ENCODE measurements around the gene MACROD1.

MACROD1 gene

GRCh38 chr11:64060263-64060860, 105.6 kb downstream of the MACROD1 start:
- peaks cover 11% of the 10 kb centered on the region for H3K4me1 ChIP-seq (ENCODE audit: control insufficient read depth, insufficient read depth, low read length)
- H3K27me3 ChIP-seq (ENCODE audit: control insufficient read depth, insufficient read depth, low read length) = peaks cover 4% of the 10 kb centered on the region
- H3K4me2 ChIP-seq (ENCODE audit: low read length) = peak overlapping the region; percentile 86
- H3K9ac ChIP-seq (ENCODE audit: low read depth, low read length) = no peak overlapping the region
- H3K4me3 ChIP-seq (ENCODE audit: low read length) = peak overlapping the region; percentile 63
- no peaks in the 10 kb centered on the region for H3K36me3 ChIP-seq (ENCODE audit: insufficient read depth, low read length)
- H3K9me3 ChIP-seq (replicated peaks; ENCODE audit: low read length) = no peaks in the 10 kb centered on the region

GRCh38 chr11:64059339-64060140, 106.4 kb downstream of the MACROD1 start:
- H3K9me3 ChIP-seq (replicated peaks; ENCODE audit: low read length) = no peaks in the 10 kb centered on the region
- H3K4me3 ChIP-seq (ENCODE audit: low read length) = no peak overlapping the region
- H3K9ac ChIP-seq (ENCODE audit: low read depth, low read length) = no peak overlapping the region
- H3K36me3 ChIP-seq (ENCODE audit: insufficient read depth, low read length) = no peaks in the 10 kb centered on the region
- H3K27me3 ChIP-seq (ENCODE audit: control insufficient read depth, insufficient read depth, low read length) = peaks cover 4% of the 10 kb centered on the region
- no peak overlapping the region for H3K4me2 ChIP-seq (ENCODE audit: low read length)
- peaks cover 11% of the 10 kb centered on the region for H3K4me1 ChIP-seq (ENCODE audit: control insufficient read depth, insufficient read depth, low read length)

GRCh38 chr11:64058494-64058893, 107.4 kb downstream of the MACROD1 start:
- no peak overlapping the region for H3K4me3 ChIP-seq (ENCODE audit: low read length)
- H3K27me3 ChIP-seq (ENCODE audit: control insufficient read depth, insufficient read depth, low read length) = no peaks in the 10 kb centered on the region
- H3K9me3 ChIP-seq (replicated peaks; ENCODE audit: low read length) = no peaks in the 10 kb centered on the region
- peaks cover 11% of the 10 kb centered on the region for H3K4me1 ChIP-seq (ENCODE audit: control insufficient read depth, insufficient read depth, low read length)
- no peak overlapping the region for H3K9ac ChIP-seq (ENCODE audit: low read depth, low read length)
- H3K4me2 ChIP-seq (ENCODE audit: low read length) = no peak overlapping the region
- H3K36me3 ChIP-seq (ENCODE audit: insufficient read depth, low read length) = no peaks in the 10 kb centered on the region

DNA sequence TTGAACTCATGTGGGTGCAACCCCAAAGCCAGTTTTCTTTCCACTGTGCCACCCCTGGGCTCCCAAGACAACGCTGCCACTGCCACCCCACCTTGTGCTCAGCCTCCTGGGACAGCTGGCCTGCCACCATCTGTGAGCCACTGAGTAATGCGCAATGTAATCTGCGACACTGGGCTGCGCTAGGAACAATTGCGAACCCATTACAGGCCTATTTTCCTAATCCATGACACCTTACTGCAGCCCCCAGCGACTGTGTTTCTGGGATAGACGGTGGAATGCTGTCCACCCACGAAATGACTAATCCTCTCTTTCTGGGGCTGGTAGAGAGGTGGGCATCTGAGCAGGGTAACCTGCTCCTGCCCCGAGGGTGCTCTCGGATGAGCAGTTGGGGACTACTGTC, 108.0 kb downstream of the MACROD1 start:
- Histone ChIP-seq H3K4me3 (ENCODE audit: low read length) (no peak overlapping the region), H3K9ac (ENCODE audit: low read depth, low read length) (no peak overlapping the region), H3K36me3 (ENCODE audit: insufficient read depth, low read length) (no peaks in the 10 kb centered on the region), H3K4me1 (ENCODE audit: control insufficient read depth, insufficient read depth, low read length) (peaks cover 11% of the 10 kb centered on the region), H3K27me3 (ENCODE audit: control insufficient read depth, insufficient read depth, low read length) (no peaks in the 10 kb centered on the region), H3K4me2 (ENCODE audit: low read length) (no peak overlapping the region), H3K9me3 (replicated peaks; ENCODE audit: low read length) (no peaks in the 10 kb centered on the region)

GRCh38 chr11:64056861-64057260, 109.1 kb downstream of the MACROD1 start:
- no peaks in the 10 kb centered on the region for H3K9me3 ChIP-seq (replicated peaks; ENCODE audit: low read length)
- H3K36me3 ChIP-seq (ENCODE audit: insufficient read depth, low read length) = no peaks in the 10 kb centered on the region
- H3K4me2 ChIP-seq (ENCODE audit: low read length) = no peak overlapping the region
- no peak overlapping the region for H3K4me3 ChIP-seq (ENCODE audit: low read length)
- peaks cover 11% of the 10 kb centered on the region for H3K4me1 ChIP-seq (ENCODE audit: control insufficient read depth, insufficient read depth, low read length)
- no peaks in the 10 kb centered on the region for H3K27me3 ChIP-seq (ENCODE audit: control insufficient read depth, insufficient read depth, low read length)
- H3K9ac ChIP-seq (ENCODE audit: low read depth, low read length) = no peak overlapping the region

DNA sequence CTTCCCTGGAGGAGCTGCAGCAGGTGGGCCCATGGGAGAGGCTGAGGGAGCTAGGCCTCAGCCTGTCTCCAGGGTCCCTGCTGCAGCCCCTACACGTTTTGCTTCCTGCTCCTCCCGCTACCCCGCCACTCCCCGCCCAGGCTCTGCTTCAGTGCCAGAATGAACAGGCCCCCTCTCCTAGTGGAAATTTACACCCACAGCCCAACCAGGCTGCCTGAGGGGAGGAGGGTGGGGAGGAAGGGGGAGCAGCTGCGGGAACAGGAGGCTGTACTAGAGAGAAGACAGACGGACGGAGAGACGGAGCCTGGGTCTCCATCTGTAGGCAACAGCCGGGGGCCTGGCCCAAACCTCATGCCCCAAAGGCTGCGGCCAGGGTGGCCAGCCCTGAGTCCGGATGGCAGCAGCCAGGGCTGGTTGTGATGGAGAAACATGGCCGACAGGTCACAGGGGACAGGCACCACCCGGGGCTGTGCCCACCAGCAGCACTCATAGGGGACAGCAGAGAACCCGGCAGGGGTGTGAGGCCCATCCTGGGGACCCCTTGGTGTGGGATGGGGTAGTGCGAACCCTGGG, 109.6 kb downstream of the MACROD1 start:
- Histone ChIP-seq H3K36me3 (ENCODE audit: insufficient read depth, low read length) (no peaks in the 10 kb centered on the region), H3K4me3 (ENCODE audit: low read length) (no peak overlapping the region), H3K9ac (ENCODE audit: low read depth, low read length) (no peak overlapping the region), H3K9me3 (replicated peaks; ENCODE audit: low read length) (no peaks in the 10 kb centered on the region), H3K27me3 (ENCODE audit: control insufficient read depth, insufficient read depth, low read length) (no peaks in the 10 kb centered on the region), H3K4me2 (ENCODE audit: low read length) (no peak overlapping the region), H3K4me1 (ENCODE audit: control insufficient read depth, insufficient read depth, low read length) (peaks cover 11% of the 10 kb centered on the region)

GRCh38 chr11:64055077-64055476, 110.8 kb downstream of the MACROD1 start:
- no peaks in the 10 kb centered on the region for H3K27me3 ChIP-seq (ENCODE audit: control insufficient read depth, insufficient read depth, low read length)
- no peaks in the 10 kb centered on the region for H3K9me3 ChIP-seq (replicated peaks; ENCODE audit: low read length)
- peaks cover 7% of the 10 kb centered on the region for H3K4me1 ChIP-seq (ENCODE audit: control insufficient read depth, insufficient read depth, low read length)
- H3K4me2 ChIP-seq (ENCODE audit: low read length) = no peak overlapping the region
- H3K4me3 ChIP-seq (ENCODE audit: low read length) = no peak overlapping the region
- no peak overlapping the region for H3K9ac ChIP-seq (ENCODE audit: low read depth, low read length)
- H3K36me3 ChIP-seq (ENCODE audit: insufficient read depth, low read length) = no peaks in the 10 kb centered on the region

DNA sequence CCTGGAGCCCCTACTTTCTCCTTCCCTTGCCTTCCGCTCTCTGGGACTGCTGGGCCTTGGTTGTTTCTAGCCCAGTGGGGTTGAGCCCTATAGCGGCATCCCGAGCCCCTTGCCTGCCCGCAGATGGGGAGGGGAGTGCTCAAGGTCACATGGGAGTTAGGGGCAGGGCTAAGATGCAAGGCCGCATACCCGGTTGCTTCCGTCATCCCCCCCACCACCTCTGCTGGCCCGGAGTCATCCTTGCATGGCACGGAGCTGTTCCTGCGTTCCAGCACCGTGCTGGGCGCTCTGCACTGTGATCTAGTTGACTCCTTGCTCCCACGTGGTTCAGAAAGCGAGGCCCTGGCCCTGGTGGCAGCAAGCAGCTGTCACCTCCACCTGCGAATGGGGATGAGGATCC, 112.2 kb downstream of the MACROD1 start:
- H3K27me3 ChIP-seq (ENCODE audit: control insufficient read depth, insufficient read depth, low read length) = no peaks in the 10 kb centered on the region
- H3K36me3 ChIP-seq (ENCODE audit: insufficient read depth, low read length) = no peaks in the 10 kb centered on the region
- H3K4me3 ChIP-seq (ENCODE audit: low read length) = no peak overlapping the region
- no peaks in the 10 kb centered on the region for H3K9me3 ChIP-seq (replicated peaks; ENCODE audit: low read length)
- no peak overlapping the region for H3K4me2 ChIP-seq (ENCODE audit: low read length)
- H3K9ac ChIP-seq (ENCODE audit: low read depth, low read length) = no peak overlapping the region
- H3K4me1 ChIP-seq (ENCODE audit: control insufficient read depth, insufficient read depth, low read length) = peaks cover 7% of the 10 kb centered on the region

DNA sequence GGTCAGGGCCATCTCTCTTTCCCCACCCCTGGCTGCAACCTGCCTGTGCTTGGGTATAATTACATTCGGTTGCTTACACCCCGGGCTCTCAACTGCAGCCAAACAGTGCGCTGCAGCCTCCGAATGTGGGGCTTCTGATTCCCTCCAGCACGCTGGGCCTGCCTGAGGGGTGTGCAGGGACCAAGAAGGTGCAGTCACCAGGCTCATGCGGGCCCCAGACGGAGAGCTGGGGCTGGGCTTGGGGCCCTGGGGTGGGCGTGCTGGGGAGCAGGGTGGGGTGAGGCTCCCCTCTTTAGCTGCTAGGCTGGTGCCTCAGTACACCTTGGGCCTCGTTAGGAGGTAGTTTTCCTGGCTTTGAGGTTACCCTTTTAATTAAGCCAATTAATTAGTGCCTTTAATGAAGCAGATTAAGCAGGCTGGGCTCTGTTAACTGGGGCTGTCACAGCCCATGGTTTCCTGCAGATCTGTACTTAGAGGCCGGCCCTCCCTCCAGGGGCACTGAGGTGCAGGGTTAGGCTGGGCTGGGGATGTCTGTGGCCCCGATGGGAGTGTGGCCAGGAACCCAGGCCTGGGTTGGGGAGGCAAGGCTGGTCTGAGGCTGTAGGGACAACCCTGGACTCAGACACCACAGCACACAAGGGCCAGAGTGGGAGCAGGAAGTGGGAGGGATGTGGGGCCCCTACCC, 112.8 kb downstream of the MACROD1 start:
- peaks cover 3% of the 10 kb centered on the region for H3K4me1 ChIP-seq (ENCODE audit: control insufficient read depth, insufficient read depth, low read length)
- H3K9ac ChIP-seq (ENCODE audit: low read depth, low read length) = no peak overlapping the region
- no peaks in the 10 kb centered on the region for H3K36me3 ChIP-seq (ENCODE audit: insufficient read depth, low read length)
- H3K9me3 ChIP-seq (replicated peaks; ENCODE audit: low read length) = no peaks in the 10 kb centered on the region
- H3K27me3 ChIP-seq (ENCODE audit: control insufficient read depth, insufficient read depth, low read length) = no peaks in the 10 kb centered on the region
- no peak overlapping the region for H3K4me2 ChIP-seq (ENCODE audit: low read length)
- no peak overlapping the region for H3K4me3 ChIP-seq (ENCODE audit: low read length)

- H3K4me3 ChIP-seq (ENCODE audit: low read length) = no peak overlapping the region
- H3K4me2 ChIP-seq (ENCODE audit: low read length) = no peak overlapping the region
- H3K9me3 ChIP-seq (replicated peaks; ENCODE audit: low read length) = no peaks in the 10 kb centered on the region
- no peaks in the 10 kb centered on the region for H3K36me3 ChIP-seq (ENCODE audit: insufficient read depth, low read length)
- H3K4me1 ChIP-seq (ENCODE audit: control insufficient read depth, insufficient read depth, low read length) = no peaks in the 10 kb centered on the region
- H3K27me3 ChIP-seq (ENCODE audit: control insufficient read depth, insufficient read depth, low read length) = no peaks in the 10 kb centered on the region
- H3K9ac ChIP-seq (ENCODE audit: low read depth, low read length) = no peak overlapping the region
Observed at GRCh38 chr11:64052436-64052835, 113.5 kb downstream of the MACROD1 start.

DNA sequence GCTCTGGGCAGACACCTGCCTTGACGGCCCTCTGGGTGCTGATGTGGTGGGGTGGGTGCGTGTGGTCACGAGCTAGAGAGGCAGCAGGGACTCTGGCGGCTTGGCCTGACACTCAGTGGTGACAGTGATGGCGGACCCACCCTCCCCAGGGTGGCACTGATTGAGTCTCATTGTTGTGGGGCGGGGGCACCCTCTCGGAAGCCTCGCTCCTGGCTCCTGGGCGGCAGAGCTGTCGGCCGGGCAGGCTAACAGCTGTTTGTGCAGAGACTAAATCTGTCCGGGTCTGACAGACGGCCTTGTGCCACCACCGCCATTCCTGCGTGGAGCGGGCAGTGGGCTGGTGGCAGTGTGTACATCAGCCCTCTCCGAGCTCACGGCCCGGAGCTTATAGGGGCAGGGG, 114.6 kb downstream of the MACROD1 start:
- Histone ChIP-seq H3K9me3 (replicated peaks; ENCODE audit: low read length) (no peaks in the 10 kb centered on the region), H3K4me2 (ENCODE audit: low read length) (no peak overlapping the region), H3K27me3 (ENCODE audit: control insufficient read depth, insufficient read depth, low read length) (no peaks in the 10 kb centered on the region), H3K4me3 (ENCODE audit: low read length) (no peak overlapping the region), H3K9ac (ENCODE audit: low read depth, low read length) (no peak overlapping the region), H3K36me3 (ENCODE audit: insufficient read depth, low read length) (no peaks in the 10 kb centered on the region), H3K4me1 (ENCODE audit: control insufficient read depth, insufficient read depth, low read length) (no peaks in the 10 kb centered on the region)

All from skeletal muscle satellite cell (primary cell).